HG03095 (cell line): Measurements from ENCODE around the gene AMPD3.
A peak's percentile ranks its signal among the peaks of the same experiment; 100 is the strongest.

ENCODE experiments used
- ATAC-seq: cut with Tn5 transposase; IDR thresholded peaks from one replicate; pipeline ENCODE4 v1.9.1; 2021; ENCODE audit warnings: moderate library complexity; ENCODE audit not compliant: unreplicated experiment

Gene AMPD3

GRCh38 chr11:10454878-10455631, at the start of gene AMPD3:
TSS of gene AMPD3 (plus strand) at chr11:10455264. CDS start at chr11:10461520, 6,256 bp downstream.
- peak; percentile 29 for ATAC-seq

GRCh38 chr11:10405865-10406592, 49.0 kb upstream of the AMPD3 start:
- ATAC-seq = peak; percentile 66

GRCh38 chr11:10407055-10407454, 48.0 kb upstream of the AMPD3 start:
- ATAC-seq = no peak

- no peak for ATAC-seq
Measured at GRCh38 chr11:10407749-10408685, 47.0 kb upstream of the AMPD3 start.

- ATAC-seq = no peak
Measured at GRCh38 chr11:10409207-10409661, 45.8 kb upstream of the AMPD3 start.

- ATAC-seq = no peak
Measured at GRCh38 chr11:10410106-10410843, 44.8 kb upstream of the AMPD3 start.

GRCh38 chr11:10410844-10411200, 44.2 kb upstream of the AMPD3 start:
- no peak for ATAC-seq

- no peak for ATAC-seq
Measured at GRCh38 chr11:10412266-10412665, 42.8 kb upstream of the AMPD3 start.

- ATAC-seq = peak; percentile 70
Measured at GRCh38 chr11:10413268-10413667, 41.8 kb upstream of the AMPD3 start.

- ATAC-seq = no peak
Measured at GRCh38 chr11:10414181-10414580, 40.9 kb upstream of the AMPD3 start.

- no peak for ATAC-seq
Measured at GRCh38 chr11:10414659-10415058, 40.4 kb upstream of the AMPD3 start.

GRCh38 chr11:10415817-10416392, 39.2 kb upstream of the AMPD3 start:
- no peak for ATAC-seq

- no peak for ATAC-seq
Measured at GRCh38 chr11:10418259-10418949, 36.7 kb upstream of the AMPD3 start.

- no peak for ATAC-seq
Measured at GRCh38 chr11:10418950-10419310, 36.1 kb upstream of the AMPD3 start.

- ATAC-seq = no peak
Measured at GRCh38 chr11:10426475-10426874, 28.6 kb upstream of the AMPD3 start.

GRCh38 chr11:10428453-10428852, 26.6 kb upstream of the AMPD3 start:
- ATAC-seq = no peak

GRCh38 chr11:10429526-10429925, 25.5 kb upstream of the AMPD3 start:
- no peak for ATAC-seq

GRCh38 chr11:10432493-10432892, 22.6 kb upstream of the AMPD3 start:
- ATAC-seq = no peak

GRCh38 chr11:10432971-10433370, 22.1 kb upstream of the AMPD3 start:
- no peak for ATAC-seq

- no peak for ATAC-seq
Measured at GRCh38 chr11:10436224-10436623, 18.8 kb upstream of the AMPD3 start.
